Erythroblast (primary cell): ENCODE results near the gene PLEKHG3.

Experiments used
- GATA1 ChIP-seq: IDR thresholded peaks from 2 replicates; pipeline ENCODE4 v1.6.1; 2011; ENCODE audit warnings: low read depth, mild to moderate bottlenecking, control low read depth, low read length, moderate library complexity
- POLR2A ChIP-seq: IDR thresholded peaks from 2 replicates; pipeline ENCODE4 v1.6.1; 2011; ENCODE audit warnings: mild to moderate bottlenecking, low read length

DNA sequence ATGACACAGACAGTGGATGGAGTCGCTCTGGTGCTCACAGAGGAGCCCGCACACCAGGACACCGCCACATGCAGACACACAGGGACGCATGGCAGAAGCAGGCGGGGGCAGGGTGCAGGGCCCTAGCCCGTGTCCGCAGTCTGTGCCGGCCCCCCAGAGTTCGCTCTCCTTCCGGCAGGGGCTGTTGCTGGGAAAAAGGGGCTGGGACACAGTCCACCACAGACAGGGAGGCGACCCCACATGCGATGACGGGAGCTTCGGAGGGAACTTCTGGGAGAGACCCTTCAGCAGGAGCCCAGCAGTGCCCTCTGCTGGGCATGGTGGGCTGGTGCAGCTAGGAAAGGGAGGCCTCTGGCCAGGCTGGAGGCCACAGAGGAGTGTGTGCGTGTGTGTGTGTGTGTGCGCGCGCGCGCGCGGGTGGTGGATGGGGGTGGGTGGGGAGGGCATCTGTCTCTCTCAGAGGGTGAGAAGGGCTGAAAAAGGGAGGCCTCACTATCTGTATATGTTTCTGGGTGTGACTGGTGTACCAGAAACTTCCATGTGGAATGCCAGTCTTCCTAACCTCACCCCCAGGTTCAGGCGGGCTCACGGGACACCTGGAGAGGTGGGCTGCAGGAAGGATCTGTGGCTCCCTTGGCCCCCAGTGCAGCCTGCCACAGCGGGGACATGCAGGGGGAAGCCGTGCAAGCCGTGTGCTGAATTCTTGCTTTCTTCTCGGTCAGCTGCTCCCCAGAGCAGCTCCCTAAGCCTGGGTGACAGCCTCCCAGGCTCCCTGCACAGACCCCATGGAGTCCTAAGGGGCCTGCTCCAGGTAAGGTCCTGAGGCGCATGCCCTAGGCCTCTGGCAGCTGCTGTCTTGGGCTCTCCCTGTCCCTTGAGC lies 60.7 kb downstream of the PLEKHG3 start:
- TF ChIP-seq POLR2A (no peak), GATA1 (no peak)
